HG03469 (cell line): ENCODE measurements around the gene ATXN7L2.

Source experiments
- ATAC-seq: cut with Tn5 transposase; IDR thresholded peaks from one replicate; pipeline ENCODE4 v1.9.1; 2021; ENCODE audit warnings: mild to moderate bottlenecking, moderate library complexity, moderate number of reproducible peaks; ENCODE audit not compliant: unreplicated experiment

Gene ATXN7L2

GRCh38 chr1:109476825-109477224 is 6.9 kb upstream of the ATXN7L2 start:
- no peak for ATAC-seq

GRCh38 chr1:109477821-109478220 is 5.9 kb upstream of the ATXN7L2 start:
- no peak for ATAC-seq

GRCh38 chr1:109478806-109479205 is 4.9 kb upstream of the ATXN7L2 start:
- no peak for ATAC-seq

- ATAC-seq: no peak
Measured at GRCh38 chr1:109479311-109479710, 4.4 kb upstream of the ATXN7L2 start.

GRCh38 chr1:109479901-109480300 is 3.8 kb upstream of the ATXN7L2 start:
- no peak for ATAC-seq

- ATAC-seq: no peak
Measured at GRCh38 chr1:109481646-109482045, 2.1 kb upstream of the ATXN7L2 start.

- ATAC-seq: no peak
Measured at GRCh38 chr1:109482242-109482641, 1.5 kb upstream of the ATXN7L2 start.

- ATAC-seq: no peak
Measured at GRCh38 chr1:109482791-109483671, 674 bp upstream of the ATXN7L2 start.

- ATAC-seq: no peak
Measured at GRCh38 chr1:109484519-109484975, 842 bp downstream of the ATXN7L2 start.

GRCh38 chr1:109485001-109485400 is 1.3 kb downstream of the ATXN7L2 start:
- no peak for ATAC-seq

- ATAC-seq: no peak
Measured at GRCh38 chr1:109487261-109487660, 3.6 kb downstream of the ATXN7L2 start.

- no peak for ATAC-seq
Measured at GRCh38 chr1:109488201-109488600, 4.5 kb downstream of the ATXN7L2 start.

GRCh38 chr1:109488696-109489095 is 5.0 kb downstream of the ATXN7L2 start:
- ATAC-seq: no peak

- no peak for ATAC-seq
Measured at GRCh38 chr1:109490029-109490933, 6.6 kb downstream of the ATXN7L2 start.

- no peak for ATAC-seq
Measured at GRCh38 chr1:109490934-109491302, 7.2 kb downstream of the ATXN7L2 start.

- ATAC-seq: no peak
Measured at GRCh38 chr1:109491372-109491771, 7.7 kb downstream of the ATXN7L2 start.

GRCh38 chr1:109492779-109493178 is 9.1 kb downstream of the ATXN7L2 start:
- no peak for ATAC-seq

GRCh38 chr1:109493227-109493626 is 9.5 kb downstream of the ATXN7L2 start:
- ATAC-seq: no peak

- peak; percentile 70 for ATAC-seq
Measured at GRCh38 chr1:109493805-109494539, 10.3 kb downstream of the ATXN7L2 start, which contains the start of gene CYB561D1. TSS of gene CYB561D1 (plus strand) at chr1:109494094. CDS start at chr1:109494140, 46 bp downstream.

- ATAC-seq: no peak
Measured at GRCh38 chr1:109495738-109496137, 12.0 kb downstream of the ATXN7L2 start.
